Endothelial cell (in vitro differentiated cells): ENCODE results near the gene TLL2. TPM values are rescaled to one million over a fixed set of nuclear protein-coding genes. Genes with fewer than 3 reads are reported as not detected.

Experiments
- DNase-seq: peaks from one replicate; pipeline ENCODE4 v3.0.0; 2021; ENCODE audit warnings: low spot score
- H3K27ac Mint-ChIP-seq: one replicate; pipeline ENCODE4 v1.8.0; 2021; ENCODE audit warnings: mixed read lengths, inconsistent platforms; ENCODE audit not compliant: unreplicated experiment
- H3K27me3 Mint-ChIP-seq: one replicate; pipeline ENCODE4 v1.8.0; 2021; ENCODE audit warnings: mild to moderate bottlenecking, moderate library complexity, mixed read lengths, inconsistent platforms; ENCODE audit not compliant: unreplicated experiment
- H3K36me3 Mint-ChIP-seq: one replicate; pipeline ENCODE4 v1.8.0; 2021; ENCODE audit warnings: mild to moderate bottlenecking, low read depth, mixed read lengths, inconsistent platforms; ENCODE audit not compliant: unreplicated experiment
- H3K4me1 Mint-ChIP-seq: one replicate; pipeline ENCODE4 v1.8.0; 2021; ENCODE audit warnings: mild to moderate bottlenecking, mixed read lengths, inconsistent platforms; ENCODE audit not compliant: unreplicated experiment
- H3K4me3 Mint-ChIP-seq: one replicate; pipeline ENCODE4 v1.8.0; 2021; ENCODE audit warnings: mild to moderate bottlenecking, mixed read lengths, inconsistent platforms; ENCODE audit not compliant: unreplicated experiment
- H3K9me3 Mint-ChIP-seq: one replicate; pipeline ENCODE4 v1.8.0; 2021; ENCODE audit warnings: mixed read lengths, inconsistent platforms; ENCODE audit not compliant: unreplicated experiment
- CTCF ChIP-seq: fragments of 200-600 bp; sonication (generic); IDR thresholded peaks from one replicate; pipeline ENCODE4 v1.5.0; 2021; ENCODE audit warnings: antibody characterized with exemption; ENCODE audit not compliant: unreplicated experiment
- total RNA-seq: library from RNA; stranded (reverse); fragmentation: NEBNext Ultra II Directional; extraction: Animal tissue kit (Norgen Biotek cat#: 25700); gene quantifications from one replicate; pipeline ENCODE4 v1.2.1, GENCODE V29; 2021; ENCODE audit not compliant: unreplicated experiment

TLL2 gene
- total RNA-seq, 1 donor from 2014 or later: 0.41 TPM

DNA sequence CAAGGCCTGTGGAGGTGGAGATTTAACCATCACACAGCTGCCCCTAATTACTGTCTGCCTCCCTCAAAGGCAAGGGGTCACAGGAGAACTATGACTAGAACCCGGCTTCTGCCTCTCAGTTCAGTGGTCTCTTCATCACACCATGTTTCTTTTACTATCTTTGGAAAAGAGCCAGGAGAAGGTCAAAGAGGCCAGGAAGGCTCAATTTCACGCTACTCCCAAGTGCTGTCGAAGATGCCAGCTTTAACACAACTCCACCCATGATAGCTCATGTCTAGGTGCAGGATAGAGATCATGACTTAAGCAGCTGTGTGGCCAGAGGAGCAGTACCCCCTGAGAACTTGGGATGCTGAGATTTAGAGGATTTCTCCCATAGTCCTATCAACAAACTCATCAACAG lies 94.4 kb downstream of the TLL2 start:
- no peak overlapping the region for H3K4me3 Mint-ChIP-seq

GRCh38 chr10:96418582-96418981 lies 95.1 kb downstream of the TLL2 start:
- no peak for DNase-seq

More for the DNA sequence above, 94.4 kb downstream of the TLL2 start:
- H3K27me3 Mint-ChIP-seq: no peaks in the 10 kb centered on the region
- no peak for DNase-seq
- no peaks in the 10 kb centered on the region for H3K36me3 Mint-ChIP-seq
- no peak for TF ChIP-seq CTCF
- H3K4me1 Mint-ChIP-seq: peaks cover 4% of the 10 kb centered on the region
- no peak overlapping the region for H3K27ac Mint-ChIP-seq
- no peaks in the 10 kb centered on the region for H3K9me3 Mint-ChIP-seq

GRCh38 chr10:96417441-96417840 lies 96.3 kb downstream of the TLL2 start:
- no peaks in the 10 kb centered on the region for H3K36me3 Mint-ChIP-seq
- no peaks in the 10 kb centered on the region for H3K9me3 Mint-ChIP-seq
- H3K27me3 Mint-ChIP-seq: no peaks in the 10 kb centered on the region
- no peak for DNase-seq
- TF ChIP-seq CTCF: no peak
- H3K4me1 Mint-ChIP-seq: peaks cover 4% of the 10 kb centered on the region
- H3K27ac Mint-ChIP-seq: no peak overlapping the region
- no peak overlapping the region for H3K4me3 Mint-ChIP-seq

More at GRCh38 chr10:96418582-96418981, 95.1 kb downstream of the TLL2 start:
- no peak overlapping the region for H3K4me3 Mint-ChIP-seq
- H3K27ac Mint-ChIP-seq: no peak overlapping the region
- no peak for TF ChIP-seq CTCF
- peaks cover 4% of the 10 kb centered on the region for H3K4me1 Mint-ChIP-seq
- no peaks in the 10 kb centered on the region for H3K9me3 Mint-ChIP-seq
- H3K27me3 Mint-ChIP-seq: no peaks in the 10 kb centered on the region
- H3K36me3 Mint-ChIP-seq: no peaks in the 10 kb centered on the region

DNA sequence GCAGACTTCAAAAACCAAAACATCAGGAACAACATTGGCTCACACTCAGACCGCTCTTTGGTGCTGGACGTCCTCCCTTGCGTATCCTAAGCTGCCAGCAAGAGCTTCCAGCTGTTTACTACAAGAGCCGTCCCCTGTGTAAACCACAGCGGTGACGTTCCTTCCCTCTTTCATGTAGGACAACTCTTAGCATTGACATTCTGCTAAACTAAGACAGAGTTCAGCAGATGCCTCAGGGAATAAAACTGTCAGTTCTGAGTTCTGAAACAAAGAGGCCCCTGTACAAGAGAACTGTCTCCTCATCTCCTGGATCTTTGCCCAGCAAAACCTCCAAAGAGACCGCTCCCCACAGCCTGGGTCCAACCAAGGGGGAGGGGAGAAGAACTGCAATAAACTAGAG lies 97.1 kb downstream of the TLL2 start:
- Mint-ChIP-seq H3K9me3 (no peaks in the 10 kb centered on the region), H3K4me1 (no peaks in the 10 kb centered on the region), H3K27ac (no peak overlapping the region), H3K4me3 (no peak overlapping the region), H3K27me3 (no peaks in the 10 kb centered on the region), H3K36me3 (no peaks in the 10 kb centered on the region)
- DNase-seq: no peak
- TF ChIP-seq CTCF: no peak

- Mint-ChIP-seq H3K4me3 (no peak overlapping the region), H3K9me3 (no peaks in the 10 kb centered on the region), H3K27me3 (no peaks in the 10 kb centered on the region), H3K4me1 (no peaks in the 10 kb centered on the region), H3K36me3 (no peaks in the 10 kb centered on the region), H3K27ac (no peak overlapping the region)
- DNase-seq: no peak
- TF ChIP-seq CTCF: no peak
Observed at GRCh38 chr10:96415891-96416554, 97.7 kb downstream of the TLL2 start.
